ENCODE measurements around the gene ZNF143.
"Not testable (repeated sequence)": the region's sequence is repeated elsewhere in the genome, so short reads cannot be mapped to it uniquely, and the experiment has no call there.

The ZNF143 gene

DNA sequence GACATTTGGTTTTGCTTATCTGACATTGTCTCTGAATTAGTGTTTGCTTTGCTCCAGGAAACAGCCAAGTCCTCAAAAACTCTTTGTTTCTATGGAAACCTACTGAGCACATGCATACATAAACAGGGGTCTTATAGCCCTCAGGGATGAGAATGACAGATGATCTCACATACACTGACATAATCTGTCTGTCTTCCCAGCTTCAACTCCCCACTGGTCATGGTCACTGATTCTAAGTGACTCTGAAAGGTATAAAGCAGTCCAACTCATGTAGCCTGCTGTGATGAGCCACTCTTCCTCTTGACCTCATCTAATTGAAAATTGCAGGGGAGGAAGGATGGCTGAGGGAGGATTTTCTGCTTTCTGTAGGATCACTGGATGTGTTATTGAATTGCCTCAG is 12.6 kb downstream of the ZNF143 start:
- DNase-seq (ENCODE audit: low spot score in 2 of 2) (no peak), ATAC-seq (ENCODE audit: low read depth) (no peak)
- Mint-ChIP-seq H3K27me3 (no peaks in the 10 kb centered on the region), H3K4me3 (no peak overlapping the region), H3K9me3 (no peaks in the 10 kb centered on the region), H3K4me1 (peaks cover 7% of the 10 kb centered on the region), H3K36me3 (peaks cover 26% of the 10 kb centered on the region), H3K27ac (no peak overlapping the region)

GRCh38 chr11:9479899-9480298 is 19.1 kb downstream of the ZNF143 start:
- H3K27ac Mint-ChIP-seq, result no peak overlapping the region
- no peak overlapping the region for H3K4me3 Mint-ChIP-seq
- H3K36me3 Mint-ChIP-seq, result peaks cover 19% of the 10 kb centered on the region
- H3K9me3 Mint-ChIP-seq, result no peaks in the 10 kb centered on the region
- H3K27me3 Mint-ChIP-seq, result no peaks in the 10 kb centered on the region
- no peak for ATAC-seq (ENCODE audit: low read depth)
- H3K4me1 Mint-ChIP-seq, result no peaks in the 10 kb centered on the region
- DNase-seq (ENCODE audit: low spot score in 2 of 2), result no peak

DNA sequence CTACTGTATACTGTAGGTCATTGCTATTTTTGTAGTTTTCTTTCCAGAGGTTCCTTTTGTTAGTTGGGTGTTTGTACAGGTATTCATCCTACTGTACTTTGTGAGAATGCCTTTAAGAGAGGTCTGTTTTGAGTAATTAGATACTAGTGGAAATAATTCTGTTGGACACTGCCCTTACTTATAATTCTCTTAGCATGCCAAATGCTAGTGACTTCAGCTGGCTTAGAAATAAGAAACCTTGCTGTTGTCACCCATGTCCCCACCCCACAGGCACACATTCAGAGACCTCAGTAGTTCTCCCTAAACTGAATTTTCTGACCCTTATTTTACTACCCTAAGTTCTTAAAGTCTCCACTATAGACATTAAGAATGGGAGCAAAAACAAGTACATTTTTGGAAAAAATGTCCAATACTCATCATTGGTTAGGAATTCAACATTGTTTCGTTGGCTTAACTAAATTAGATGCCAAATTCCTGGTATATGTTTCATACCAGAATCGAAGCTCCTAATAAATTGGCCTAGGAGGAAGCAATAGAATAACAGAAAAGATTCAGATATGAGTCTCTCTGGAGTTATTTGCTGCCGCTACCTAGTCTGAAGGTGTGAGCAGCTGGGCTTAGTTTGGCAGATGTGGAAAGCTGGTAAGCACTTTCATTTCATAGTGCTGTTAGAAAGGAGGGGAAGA is 28.4 kb downstream of the ZNF143 start:
- H3K27ac Mint-ChIP-seq, result peak overlapping the region; percentile 45
- DNase-seq (ENCODE audit: low spot score in 2 of 2), result no peak
- no peaks in the 10 kb centered on the region for H3K27me3 Mint-ChIP-seq
- H3K4me3 Mint-ChIP-seq, result no peak overlapping the region
- peaks cover 5% of the 10 kb centered on the region for H3K4me1 Mint-ChIP-seq
- peaks cover 18% of the 10 kb centered on the region for H3K36me3 Mint-ChIP-seq
- H3K9me3 Mint-ChIP-seq, result no peaks in the 10 kb centered on the region
- no peak for ATAC-seq (ENCODE audit: low read depth)

GRCh38 chr11:9490376-9490775 is 29.6 kb downstream of the ZNF143 start:
- Mint-ChIP-seq H3K9me3 (no peaks in the 10 kb centered on the region), H3K27ac (no peak overlapping the region), H3K27me3 (no peaks in the 10 kb centered on the region), H3K4me3 (no peak overlapping the region), H3K36me3 (peaks cover 20% of the 10 kb centered on the region), H3K4me1 (peaks cover 5% of the 10 kb centered on the region)
- ATAC-seq (ENCODE audit: low read depth) (no peak), DNase-seq (ENCODE audit: low spot score in 2 of 2) (no peak)

DNA sequence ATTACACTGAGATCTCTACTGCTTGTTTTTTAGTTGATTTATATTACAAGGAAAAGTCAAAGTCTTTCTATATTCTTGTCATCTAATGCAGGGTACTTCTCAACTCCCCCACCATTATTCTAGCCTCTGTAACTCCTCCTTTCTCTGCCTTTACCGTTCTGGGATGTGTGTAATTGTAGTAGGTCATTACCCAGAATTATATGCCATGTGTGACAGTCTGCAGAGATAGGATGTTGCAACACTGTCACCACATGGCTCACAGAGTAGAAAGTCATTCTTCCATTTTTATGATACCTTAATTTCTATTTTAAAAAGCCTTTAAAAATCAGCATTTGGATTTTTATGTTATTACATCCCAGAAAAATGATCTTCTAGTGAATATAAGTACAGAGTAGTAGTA is 32.7 kb downstream of the ZNF143 start:
- H3K9me3 Mint-ChIP-seq, result no peaks in the 10 kb centered on the region
- no peak for ATAC-seq (ENCODE audit: low read depth)
- DNase-seq (ENCODE audit: low spot score in 2 of 2), result no peak
- peaks cover 2% of the 10 kb centered on the region for H3K4me1 Mint-ChIP-seq
- peaks cover 29% of the 10 kb centered on the region for H3K36me3 Mint-ChIP-seq
- H3K27ac Mint-ChIP-seq, result no peak overlapping the region
- H3K4me3 Mint-ChIP-seq, result no peak overlapping the region
- no peaks in the 10 kb centered on the region for H3K27me3 Mint-ChIP-seq

DNA sequence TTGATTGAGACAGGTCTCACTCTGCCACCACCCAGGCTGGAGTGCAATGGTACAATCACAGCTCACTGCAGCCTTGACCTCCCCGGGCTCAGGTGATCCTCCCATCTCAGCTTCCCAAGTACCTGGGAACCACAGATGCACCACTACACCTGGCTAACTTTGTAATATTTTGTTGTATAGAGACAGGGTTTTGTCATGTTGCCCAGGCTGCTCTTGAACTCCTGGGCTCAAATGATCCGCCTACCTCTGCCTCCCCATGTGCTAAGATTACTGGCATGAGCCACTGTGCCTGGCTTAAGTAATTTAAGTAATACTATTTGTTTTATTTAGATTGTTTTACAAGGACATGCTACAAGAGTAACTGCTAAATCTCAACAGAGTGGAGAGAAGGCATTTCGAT is 33.5 kb downstream of the ZNF143 start:
- ATAC-seq (ENCODE audit: low read depth), result no peak
- no peak for DNase-seq (ENCODE audit: low spot score in 2 of 2)
- Mint-ChIP-seq H3K27ac (no peak overlapping the region), H3K36me3 (peaks cover 29% of the 10 kb centered on the region), H3K4me1 (no peaks in the 10 kb centered on the region), H3K4me3 (no peak overlapping the region), H3K27me3 (no peaks in the 10 kb centered on the region), H3K9me3 (no peaks in the 10 kb centered on the region)

GRCh38 chr11:9495803-9496514 is 35.1 kb downstream of the ZNF143 start:
- Mint-ChIP-seq H3K4me1 (no peaks in the 10 kb centered on the region), H3K9me3 (no peaks in the 10 kb centered on the region), H3K27ac (no peak overlapping the region), H3K36me3 (peaks cover 31% of the 10 kb centered on the region), H3K4me3 (no peak overlapping the region), H3K27me3 (no peaks in the 10 kb centered on the region)
- ATAC-seq (ENCODE audit: low read depth) (no peak), DNase-seq (ENCODE audit: low spot score in 2 of 2) (no peak)

- no peak overlapping the region for H3K27ac Mint-ChIP-seq
- no peaks in the 10 kb centered on the region for H3K27me3 Mint-ChIP-seq
- no peaks in the 10 kb centered on the region for H3K9me3 Mint-ChIP-seq
- peaks cover 38% of the 10 kb centered on the region for H3K36me3 Mint-ChIP-seq
- no peaks in the 10 kb centered on the region for H3K4me1 Mint-ChIP-seq
- no peak for ATAC-seq (ENCODE audit: low read depth)
- DNase-seq (ENCODE audit: low spot score in 2 of 2), result no peak
- H3K4me3 Mint-ChIP-seq, result no peak overlapping the region
Observed at GRCh38 chr11:9498457-9499078, 37.8 kb downstream of the ZNF143 start.

GRCh38 chr11:9506489-9507276 is 45.9 kb downstream of the ZNF143 start:
- H3K4me3 Mint-ChIP-seq, result no peak overlapping the region
- H3K9me3 Mint-ChIP-seq, result no peaks in the 10 kb centered on the region
- DNase-seq (ENCODE audit: low spot score in 2 of 2) (peak; percentile 65 to 73), ATAC-seq (ENCODE audit: low read depth) (peak; percentile 84)
- no peaks in the 10 kb centered on the region for H3K27me3 Mint-ChIP-seq
- peaks cover 15% of the 10 kb centered on the region for H3K36me3 Mint-ChIP-seq
- H3K27ac Mint-ChIP-seq, result no peak overlapping the region
- peaks cover 15% of the 10 kb centered on the region for H3K4me1 Mint-ChIP-seq

- Mint-ChIP-seq H3K27ac (no peak overlapping the region), H3K9me3 (no peaks in the 10 kb centered on the region), H3K36me3 (peaks cover 14% of the 10 kb centered on the region), H3K4me1 (peaks cover 15% of the 10 kb centered on the region), H3K4me3 (no peak overlapping the region), H3K27me3 (no peaks in the 10 kb centered on the region)
- no peak for ATAC-seq (ENCODE audit: low read depth)
- DNase-seq (ENCODE audit: low spot score in 2 of 2), result no peak
Observed at GRCh38 chr11:9507277-9507580, 46.4 kb downstream of the ZNF143 start.

DNA sequence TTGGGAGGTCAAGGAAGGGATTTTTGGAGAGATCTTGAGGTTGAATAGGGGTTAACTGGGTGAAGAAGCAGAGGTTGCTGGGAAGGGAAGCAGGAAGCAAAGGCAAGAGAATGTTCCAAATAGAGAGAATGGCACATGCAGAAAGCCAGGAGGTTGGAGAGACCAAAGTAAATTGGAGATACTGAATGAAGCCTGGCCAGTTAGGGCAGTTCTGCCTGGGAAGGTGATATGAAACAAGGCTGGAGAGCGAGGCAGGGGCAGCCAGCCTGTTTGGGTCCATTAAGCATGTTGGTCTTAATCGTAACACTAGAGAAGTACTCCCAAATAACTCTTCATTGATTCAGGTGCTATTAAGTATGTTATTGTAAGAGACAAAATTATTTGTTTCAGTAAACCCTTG is 48.2 kb downstream of the ZNF143 start:
- no peak overlapping the region for H3K4me3 Mint-ChIP-seq
- H3K4me1 Mint-ChIP-seq, result peaks cover 15% of the 10 kb centered on the region
- ATAC-seq (ENCODE audit: low read depth), result no peak
- H3K27ac Mint-ChIP-seq, result no peak overlapping the region
- peaks cover 22% of the 10 kb centered on the region for H3K36me3 Mint-ChIP-seq
- DNase-seq (ENCODE audit: low spot score in 2 of 2), result no peak
- no peaks in the 10 kb centered on the region for H3K9me3 Mint-ChIP-seq
- no peaks in the 10 kb centered on the region for H3K27me3 Mint-ChIP-seq

DNA sequence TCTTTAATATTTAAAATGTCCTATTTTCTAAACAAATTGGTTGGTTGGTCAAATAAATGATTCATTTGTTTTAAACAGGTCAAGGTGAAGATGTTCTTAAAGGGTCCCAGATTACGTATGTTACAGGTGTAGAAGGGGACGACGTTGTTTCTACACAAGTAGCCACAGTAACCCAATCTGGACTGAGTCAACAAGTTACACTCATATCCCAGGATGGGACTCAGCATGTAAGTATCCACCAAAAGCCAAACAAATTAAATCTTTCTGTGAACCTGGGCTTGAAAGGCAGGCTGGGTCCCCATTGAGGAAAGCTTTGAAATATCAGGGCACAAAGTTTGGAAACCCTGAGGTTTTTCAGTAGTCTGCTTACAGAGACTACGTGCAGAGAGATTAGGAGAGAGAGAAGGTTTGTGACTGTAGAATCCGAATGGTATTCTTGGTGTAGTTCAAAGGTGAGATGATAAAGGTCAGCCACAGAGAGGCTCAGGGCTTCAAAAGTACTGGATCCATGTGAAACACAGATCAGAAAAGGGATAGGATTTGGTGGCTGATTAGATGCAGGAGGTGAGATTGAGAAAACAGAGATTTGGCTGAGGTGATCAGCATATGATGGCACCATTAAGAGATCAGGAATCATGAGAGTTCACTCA is 51.7 kb downstream of the ZNF143 start:
- ATAC-seq (ENCODE audit: low read depth) (no peak), DNase-seq (ENCODE audit: low spot score in 2 of 2) (no peak)
- H3K27ac Mint-ChIP-seq, result no peak overlapping the region
- peaks cover 36% of the 10 kb centered on the region for H3K36me3 Mint-ChIP-seq
- peaks cover 7% of the 10 kb centered on the region for H3K4me1 Mint-ChIP-seq
- H3K4me3 Mint-ChIP-seq, result no peak overlapping the region
- no peaks in the 10 kb centered on the region for H3K27me3 Mint-ChIP-seq
- H3K9me3 Mint-ChIP-seq, result no peaks in the 10 kb centered on the region

- not testable (repeated sequence) for DNase-seq (ENCODE audit: low spot score in 2 of 2); H3K27ac Mint-ChIP-seq; H3K4me3 Mint-ChIP-seq; H3K9me3 Mint-ChIP-seq; H3K27me3 Mint-ChIP-seq; H3K4me1 Mint-ChIP-seq; ATAC-seq (ENCODE audit: low read depth)
- H3K36me3 Mint-ChIP-seq, result peaks cover 36% of the 10 kb centered on the region
Observed at GRCh38 chr11:9514576-9514975, 53.8 kb downstream of the ZNF143 start.

DNA sequence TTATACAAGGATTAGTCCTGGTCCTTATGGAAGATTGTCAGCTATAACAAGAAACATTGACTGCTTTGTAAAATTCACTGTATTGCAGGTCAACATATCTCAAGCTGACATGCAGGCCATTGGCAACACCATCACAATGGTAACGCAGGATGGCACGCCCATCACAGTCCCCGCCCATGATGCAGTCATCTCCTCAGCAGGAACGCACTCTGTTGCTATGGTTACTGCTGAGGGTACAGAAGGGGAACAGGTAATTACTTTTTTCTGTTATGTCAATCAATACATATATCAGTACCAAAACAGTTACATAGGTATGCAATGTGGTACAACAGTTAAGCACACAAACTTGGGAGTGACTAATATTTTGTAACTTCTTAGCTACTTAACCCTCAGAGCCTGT is 55.3 kb downstream of the ZNF143 start:
- Mint-ChIP-seq H3K9me3 (no peaks in the 10 kb centered on the region), H3K4me3 (no peak overlapping the region), H3K4me1 (no peaks in the 10 kb centered on the region), H3K27me3 (no peaks in the 10 kb centered on the region), H3K36me3 (peaks cover 35% of the 10 kb centered on the region), H3K27ac (no peak overlapping the region)
- DNase-seq (ENCODE audit: low spot score in 2 of 2) (no peak), ATAC-seq (ENCODE audit: low read depth) (no peak)

Data from memory B cell (primary cell).